ENCODE data around the gene KAT14. TPM values are rescaled to one million over a fixed set of nuclear protein-coding genes. Genes with fewer than 3 reads are reported as not detected.

The KAT14 gene
- total RNA-seq, 1 experiment from 2014 or later, result 24.1 TPM

- TF ChIP-seq STAT6 (CRISPR knock-in tag; conservative IDR thresholded peaks at IDR 0.05; ENCODE audit: low read depth) (no peak), IRF1 (CRISPR knock-in tag; IDR thresholded peaks at IDR 0.05) (no peak), ZNF263 (CRISPR knock-in tag; IDR thresholded peaks at IDR 0.05; ENCODE audit: low read depth) (no peak), MXD4 (CRISPR knock-in tag; IDR thresholded peaks at IDR 0.05; ENCODE audit: borderline replicate concordance) (no peak), CBFB (CRISPR knock-in tag; IDR thresholded peaks at IDR 0.05; ENCODE audit: low read depth) (no peak), FOXK1 (CRISPR knock-in tag; IDR thresholded peaks at IDR 0.05) (no peak)
Measured at GRCh38 chr20:18133962-18134361, 3.7 kb upstream of the KAT14 start (continued).

- ATAC-seq (peak; percentile 22), DNase-seq (ENCODE audit: low spot score) (peak; percentile 34)
- ChIA-PET CTCF (interaction anchor here (0.5 to 1.1 kb wide), 4 partner anchors 10 to 73 kb away, joined by 3 to 4 read pairs (median 3); no protein-coding TSS in a partner anchor), POLR2A (interaction anchor here (1.0 kb wide), 1 partner anchor 37 kb away, joined by 3 read pairs; no protein-coding TSS in a partner anchor)
- Mint-ChIP-seq H3K27me3 (ENCODE audit: low read depth) (peaks cover 7% of the 10 kb centered on the region; the same call in 1 of the 2 replicates), H3K9me3 (no peaks in the 10 kb centered on the region), H3K4me1 (peaks cover 18% of the 10 kb centered on the region), H3K27ac (no peak overlapping the region), H3K4me3 (peak overlapping the region; percentile 94), H3K36me3 (peaks cover 11% of the 10 kb centered on the region)
- TF ChIP-seq ZNF512 (CRISPR knock-in tag; IDR thresholded peaks at IDR 0.05; ENCODE audit: borderline replicate concordance) (no peak), GABPB1 (CRISPR knock-in tag; IDR thresholded peaks at IDR 0.05) (0 out of 2 replicates have a peak, but pooled peaks have one; percentile 4)
Measured at GRCh38 chr20:18138266-18138582, 561 bp downstream of the KAT14 start.

GRCh38 chr20:18138639-18139583, 1.2 kb downstream of the KAT14 start:
- DNase-seq (ENCODE audit: low spot score) (no peak), ATAC-seq (no peak)
- Mint-ChIP-seq H3K27ac (peak overlapping the region; percentile 30), H3K36me3 (peaks cover 14% of the 10 kb centered on the region), H3K27me3 (ENCODE audit: low read depth) (peaks cover 6% of the 10 kb centered on the region; the same call in 1 of the 2 replicates), H3K9me3 (no peaks in the 10 kb centered on the region), H3K4me3 (peak overlapping the region; percentile 94), H3K4me1 (peaks cover 18% of the 10 kb centered on the region)
- POLR2A ChIA-PET, result interaction anchor here (1.0 kb wide), 1 partner anchor 37 kb away, joined by 3 read pairs; no protein-coding TSS in a partner anchor
- CTCF ChIA-PET, result interaction anchor here (0.5 to 1.1 kb wide), 3 partner anchors 10 to 59 kb away, joined by 3 to 4 read pairs (median 3); no protein-coding TSS in a partner anchor
- TF ChIP-seq ARID4B (CRISPR knock-in tag; IDR thresholded peaks at IDR 0.05; ENCODE audit: borderline replicate concordance), result no peak
- no peak for TF ChIP-seq TEAD1 (CRISPR knock-in tag; IDR thresholded peaks at IDR 0.05)
- no peak for TF ChIP-seq CREM (CRISPR knock-in tag; IDR thresholded peaks at IDR 0.05)
- TF ChIP-seq IRF1 (CRISPR knock-in tag; IDR thresholded peaks at IDR 0.05), result no peak
- no peak for TF ChIP-seq SOX15 (CRISPR knock-in tag; IDR thresholded peaks at IDR 0.05)
- no peak for TF ChIP-seq USF1 (CRISPR knock-in tag; IDR thresholded peaks at IDR 0.05)
- no peak for TF ChIP-seq HMGXB4 (CRISPR knock-in tag; IDR thresholded peaks at IDR 0.05)
- TF ChIP-seq FOXP1 (CRISPR knock-in tag; IDR thresholded peaks at IDR 0.05; ENCODE audit: borderline replicate concordance), result no peak
- no peak for TF ChIP-seq PRRX2 (CRISPR knock-in tag; IDR thresholded peaks at IDR 0.05)
